HepG2 (cell line): ENCODE data around the gene KIAA0930. TPM values are rescaled to one million over a fixed set of nuclear protein-coding genes. Genes with fewer than 3 reads are reported as not detected.

Experiments
- ATAC-seq: fragments of 200-7000 bp; cut with Tn5 transposase; 3 replicates; pipeline ENCODE4 v1.9.1; 2020; ENCODE audit warnings: mild to moderate bottlenecking, moderate library complexity
- BruUV-seq: library from RNA; stranded (reverse); fragments of 400-500 nt; replicated peaks from 2 replicates; lab custom pipeline; 2021; lab: Mats Ljungman, UMichigan
- CTCF ChIA-PET: fragments of 300-600 bp; formaldehyde crosslinking; extraction: SDS; loops from one replicate; lab custom pipeline; 2021; ENCODE audit warnings: low total read pairs, inconsistent platforms, low intra/inter-chr PET ratio; lab: Yijun Ruan, JAX
- POLR2A ChIA-PET: fragments of 350-600 bp; sonication (Branson Sonifier 250); formaldehyde crosslinking; loops from one replicate; lab custom pipeline; 2020; ENCODE audit warnings: antibody characterized with exemption, inconsistent platforms; lab: Yijun Ruan, JAX
- DNase-seq: peaks from one replicate; pipeline ENCODE4 v3.0.0-alpha.2; 2015; ENCODE audit warnings: low spot score
- FAIRE-seq: peaks from 3 replicates; lab custom pipeline; 2011; peaks lifted over from hg19 to GRCh38; lab: Jason Lieb, UNC
- H2AFZ ChIP-seq: one replicate; pipeline ENCODE4 v1.6.1; 2011; ENCODE audit warnings: low read length, inconsistent platforms
- H3K27ac ChIP-seq: fragments of 300-600 bp; 3 replicates; pipeline ENCODE4 v1.8.0; 2011; ENCODE audit warnings: mixed run types, mild to moderate bottlenecking, mixed read lengths, low read length, inconsistent platforms; ENCODE audit not compliant: insufficient read depth; ENCODE audit errors: extremely low read length
- H3K27me3 ChIP-seq, 2 experiments: fragments of 200-600 bp in 1 of 2; 2 replicates in 1 of 2; 3 replicates in 1 of 2; pipeline versions ENCODE4 v1.6.0 to v1.8.0; 2011; ENCODE audit warnings: low read length in 2 of 2, mild to moderate bottlenecking in 2 of 2, moderate library complexity in 2 of 2, inconsistent platforms in 1 of 2; ENCODE audit not compliant: insufficient read depth in 2 of 2, control insufficient read depth in 1 of 2
- H3K36me3 ChIP-seq, 2 experiments: fragments of 200-600 bp in 1 of 2; replicated peaks in 1 of 2; 2 replicates in 1 of 2; 3 replicates in 1 of 2; pipeline versions ENCODE4 v1.5.1 to v1.8.0; 2011; ENCODE audit warnings: low read length in 2 of 2, inconsistent platforms in 1 of 2; ENCODE audit not compliant: insufficient read depth in 2 of 2, control insufficient read depth in 1 of 2
- H3K4me1 ChIP-seq: 2 replicates; pipeline ENCODE4 v1.5.1; 2012; ENCODE audit warnings: low read length, inconsistent platforms; ENCODE audit not compliant: insufficient read depth
- H3K4me2 ChIP-seq: 2 replicates; pipeline ENCODE4 v1.6.0; 2011; ENCODE audit warnings: low read depth, low read length, inconsistent platforms
- H3K4me3 ChIP-seq, 3 experiments: fragments of 200-600 bp in 1 of 3; sonication (generic), shearing (Covaris generic) in 1 of 3; replicated peaks in 1 of 3; 2 replicates each; pipeline ENCODE4 v1.5.1; 2011 to 2016; ENCODE audit warnings: low read length in 3 of 3, inconsistent platforms in 2 of 3, low read depth in 2 of 3, mild to moderate bottlenecking in 2 of 3, control low read depth in 1 of 3, mixed read lengths in 1 of 3; ENCODE audit not compliant: insufficient read depth in 1 of 3
- H3K79me2 ChIP-seq: one replicate; pipeline ENCODE4 v1.6.1; 2011; ENCODE audit warnings: low read length, inconsistent platforms; ENCODE audit not compliant: insufficient read depth
- H3K9ac ChIP-seq: 2 replicates; pipeline ENCODE4 v1.6.0; 2011; ENCODE audit warnings: mild to moderate bottlenecking, low read depth, low read length, inconsistent platforms; ENCODE audit not compliant: insufficient read depth
- H3K9me3 ChIP-seq: 2 replicates; pipeline ENCODE4 v1.5.1; 2012; ENCODE audit warnings: mild to moderate bottlenecking, low read length
- H4K20me1 ChIP-seq: 2 replicates; pipeline ENCODE4 v1.6.0; 2011; ENCODE audit warnings: inconsistent platforms, mild to moderate bottlenecking, low read length, moderate library complexity; ENCODE audit not compliant: insufficient read depth
- ATF4 ChIP-seq, 2 experiments: fragments of 450-650 bp in 1 of 2; sonication (generic) in 1 of 2; formaldehyde crosslinking; IDR thresholded peaks; 2 replicates each; pipeline versions ENCODE4 v1.5.0 to v1.8.0; 2020 to 2022; ENCODE audit warnings: mild to moderate bottlenecking in 1 of 2, missing genetic modification reagents in 1 of 2
- CREM ChIP-seq, 2 experiments: sonication (generic) in 1 of 2; formaldehyde crosslinking in 1 of 2; IDR thresholded peaks; 2 replicates each; pipeline versions ENCODE4 v1.4.0 to v1.6.1; 2016 to 2020; ENCODE audit warnings: antibody characterized with exemption in 1 of 2, mild to moderate bottlenecking in 1 of 2, missing genetic modification reagents in 1 of 2
- FOXJ3 ChIP-seq: sonication (generic); formaldehyde crosslinking; IDR thresholded peaks from 2 replicates; pipeline ENCODE4 v1.4.0; 2020; ENCODE audit warnings: missing genetic modification reagents, mild to moderate bottlenecking, borderline replicate concordance
- KLF11 ChIP-seq: IDR thresholded peaks from 2 replicates; pipeline ENCODE4 v1.6.1; 2016; ENCODE audit warnings: missing compliant biosample characterization
- NR2F6 ChIP-seq, 2 experiments: IDR thresholded peaks; 2 replicates each; pipeline ENCODE4 v1.6.1; 2016; ENCODE audit warnings: antibody characterized with exemption in 1 of 2, mild to moderate bottlenecking in 1 of 2
- RNF2 ChIP-seq: fragments of 450-650 bp; conservative IDR thresholded peaks from 2 replicates; pipeline ENCODE4 v1.6.1; 2016; ENCODE audit warnings: low read depth
- SALL1 ChIP-seq: sonication (generic); formaldehyde crosslinking; IDR thresholded peaks from 2 replicates; pipeline ENCODE4 v1.8.0; 2022; ENCODE audit warnings: mild to moderate bottlenecking, missing genetic modification reagents
- SMC3 ChIP-seq: IDR thresholded peaks from 2 replicates; pipeline ENCODE4 v1.6.1; 2011; ENCODE audit warnings: low read length, improper control_type of control experiment
- SPEN ChIP-seq: sonication (generic); formaldehyde crosslinking; IDR thresholded peaks from 2 replicates; pipeline ENCODE4 v1.5.1; 2020; ENCODE audit warnings: low read depth, mild to moderate bottlenecking, missing genetic modification reagents
- ZBTB7B ChIP-seq: sonication (generic); formaldehyde crosslinking; IDR thresholded peaks from 2 replicates; pipeline ENCODE4 v1.4.0; 2020; ENCODE audit warnings: missing genetic modification reagents
- ZBTB8A ChIP-seq: sonication (generic); formaldehyde crosslinking; IDR thresholded peaks from 2 replicates; pipeline ENCODE4 v1.4.0; 2020; ENCODE audit warnings: mild to moderate bottlenecking, low read depth, missing genetic modification reagents, borderline replicate concordance
- ZNF354B ChIP-seq: sonication (generic); formaldehyde crosslinking; IDR thresholded peaks from 2 replicates; pipeline ENCODE4 v1.8.0; 2022; ENCODE audit warnings: mild to moderate bottlenecking, missing genetic modification reagents
- ZNF496 ChIP-seq: sonication (generic); formaldehyde crosslinking; IDR thresholded peaks from 2 replicates; pipeline ENCODE4 v1.8.1; 2023; ENCODE audit warnings: mild to moderate bottlenecking, moderate library complexity, missing genetic modification reagents; ENCODE audit not compliant: insufficient replicate concordance
- ZNF674 ChIP-seq: sonication (generic); formaldehyde crosslinking; IDR thresholded peaks from 2 replicates; pipeline ENCODE4 v1.5.0; 2020; ENCODE audit warnings: low read depth, mild to moderate bottlenecking, missing genetic modification reagents
- ZNF784 ChIP-seq: sonication (generic); formaldehyde crosslinking; IDR thresholded peaks from 2 replicates; pipeline ENCODE4 v1.5.1; 2020; ENCODE audit warnings: missing genetic modification reagents, mild to moderate bottlenecking, borderline replicate concordance
- ZSCAN12 ChIP-seq: sonication (generic); formaldehyde crosslinking; IDR thresholded peaks from 2 replicates; pipeline ENCODE4 v1.9.0; 2021; ENCODE audit warnings: mild to moderate bottlenecking, missing genetic modification reagents
- WGBS: methylation state at CpG from one replicate; pipeline ENCODE4 v1.1.6; 2017; ENCODE audit warnings: low lambda C conversion rate; 5-methylcytosine and 5-hydroxymethylcytosine counted together
- in situ Hi-C: cut with HindIII; loops from 2 replicates; pipeline ENCODE4 v1.10.0; 2017; ENCODE audit warnings: low pct_unique_long_range_greater_than_20kb; ENCODE audit not compliant: extremely low pct_ligation_motif_present
- intact Hi-C: fragments of 100-400 bp; cut with micrococcal nuclease; formaldehyde crosslinking; loops from one replicate; pipeline ENCODE4 v1.10.0; 2022; ENCODE audit not compliant: unreplicated experiment
- polyA plus RNA-seq, 8 experiments: library from polyadenylated mRNA; depleted of rRNA in 3 of 8; stranded (reverse) in 7 of 8; unstranded in 1 of 8; fragments of >200 nt; fragmentation: Illumina TruSeq in 4 of 8; extraction: Trizol in 4 of 8; gene quantifications; 2 replicates each; pipeline versions ENCODE4 v1.2.1 to v1.2.3, GENCODE V29; 2011 to 2016; ENCODE audit warnings: low read depth in 4 of 8, missing spikeins in 1 of 8, mixed read lengths in 1 of 8; ENCODE audit not compliant: insufficient read depth in 1 of 8
- total RNA-seq, 5 experiments: library from RNA; depleted of rRNA; stranded (reverse); fragments of >200 nt; fragmentation: Illumina TruSeq; extraction: Trizol; gene quantifications; 2 replicates each; pipeline ENCODE4 v1.2.3, GENCODE V29; 2016; ENCODE audit warnings: low read depth in 1 of 5
- TF ChIP-seq, protein P1 (sequence below): sonication (generic); formaldehyde crosslinking; IDR thresholded peaks from 2 replicates; pipeline ENCODE4 v1.8.0; 2023; ENCODE audit warnings: mild to moderate bottlenecking, missing genetic modification reagents
- TF ChIP-seq, protein P2 (sequence below): sonication (generic); formaldehyde crosslinking; IDR thresholded peaks from 2 replicates; pipeline ENCODE4 v1.4.0; 2020; ENCODE audit warnings: missing genetic modification reagents
- TF ChIP-seq, protein P3 (sequence below): sonication (generic); formaldehyde crosslinking; IDR thresholded peaks from 2 replicates; pipeline ENCODE4 v1.4.0; 2020; ENCODE audit warnings: missing genetic modification reagents, mild to moderate bottlenecking, borderline replicate concordance

KIAA0930 gene
- total and polyA plus RNA-seq, 2 of the 13 experiments (the other 11 are each of a cell fraction or from before 2014, with no cell fraction given), result 27.0 to 38.2 TPM

GRCh38 chr22:45272498-45272897, 31.8 kb upstream of the KIAA0930 start:
- FAIRE-seq, result peak; percentile 12
- Histone ChIP-seq H3K27me3 (no peaks in the 10 kb centered on the region), H3K4me3 (peak overlapping the region in 2 of 3 experiments; percentile 7 to 42; a peak in 3 of 6 replicates), H4K20me1 (no peaks in the 10 kb centered on the region), H3K27ac (peak overlapping the region; percentile 98), H3K9ac (peak overlapping the region; percentile 77), H3K4me2 (peak overlapping the region; percentile 82), H3K9me3 (no peaks in the 10 kb centered on the region), H3K36me3 (no peaks in the 10 kb centered on the region), H3K79me2 (peaks cover 16% of the 10 kb centered on the region), H3K4me1 (peaks cover 77% of the 10 kb centered on the region), H2AFZ (no peak overlapping the region)
- no TSS peak for BruUV-seq
- intact Hi-C loops (no loop called here), in situ Hi-C loops (loop anchor here (5.0 kb wide), 1 partner anchor 35 kb away; the partner anchor contains the start of gene FAM118A)
- 0% methylated on average over 2 of the region's 7 CpGs for WGBS
- ChIA-PET CTCF (no interaction called here), POLR2A (interaction anchor here (0.6 to 4.5 kb wide), 16 partner anchors 8 to 232 kb away, joined by 3 to 73 read pairs (median 8); partner anchors contain the start of genes FAM118A, NUP50 and UPK3A)
- peak; percentile 70 for DNase-seq
- ATAC-seq, result peak; percentile 36
- TF ChIP-seq CREM (IDR thresholded peaks at IDR 0.05), result peak; percentile 30; the same call in 1 of the 2 replicates
- TF ChIP-seq CREM (CRISPR knock-in tag; IDR thresholded peaks at IDR 0.05), result no peak
- TF ChIP-seq ZNF496 (CRISPR knock-in tag), result no peak
- no peak; the same call in 1 of the 2 replicates for TF ChIP-seq ZNF784 (CRISPR knock-in tag)
- TF ChIP-seq, protein P1, sequence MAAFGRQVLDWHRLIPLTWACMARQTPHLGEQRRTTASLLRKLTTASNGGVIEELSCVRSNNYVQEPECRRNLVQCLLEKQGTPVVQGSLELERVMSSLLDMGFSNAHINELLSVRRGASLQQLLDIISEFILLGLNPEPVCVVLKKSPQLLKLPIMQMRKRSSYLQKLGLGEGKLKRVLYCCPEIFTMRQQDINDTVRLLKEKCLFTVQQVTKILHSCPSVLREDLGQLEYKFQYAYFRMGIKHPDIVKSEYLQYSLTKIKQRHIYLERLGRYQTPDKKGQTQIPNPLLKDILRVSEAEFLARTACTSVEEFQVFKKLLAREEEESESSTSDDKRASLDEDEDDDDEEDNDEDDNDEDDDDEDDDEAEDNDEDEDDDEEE (CRISPR knock-in tag), result no peak
- TF ChIP-seq ZNF354B (CRISPR knock-in tag), result no peak
- TF ChIP-seq ZNF674 (CRISPR knock-in tag), result no peak
- TF ChIP-seq, protein P2, sequence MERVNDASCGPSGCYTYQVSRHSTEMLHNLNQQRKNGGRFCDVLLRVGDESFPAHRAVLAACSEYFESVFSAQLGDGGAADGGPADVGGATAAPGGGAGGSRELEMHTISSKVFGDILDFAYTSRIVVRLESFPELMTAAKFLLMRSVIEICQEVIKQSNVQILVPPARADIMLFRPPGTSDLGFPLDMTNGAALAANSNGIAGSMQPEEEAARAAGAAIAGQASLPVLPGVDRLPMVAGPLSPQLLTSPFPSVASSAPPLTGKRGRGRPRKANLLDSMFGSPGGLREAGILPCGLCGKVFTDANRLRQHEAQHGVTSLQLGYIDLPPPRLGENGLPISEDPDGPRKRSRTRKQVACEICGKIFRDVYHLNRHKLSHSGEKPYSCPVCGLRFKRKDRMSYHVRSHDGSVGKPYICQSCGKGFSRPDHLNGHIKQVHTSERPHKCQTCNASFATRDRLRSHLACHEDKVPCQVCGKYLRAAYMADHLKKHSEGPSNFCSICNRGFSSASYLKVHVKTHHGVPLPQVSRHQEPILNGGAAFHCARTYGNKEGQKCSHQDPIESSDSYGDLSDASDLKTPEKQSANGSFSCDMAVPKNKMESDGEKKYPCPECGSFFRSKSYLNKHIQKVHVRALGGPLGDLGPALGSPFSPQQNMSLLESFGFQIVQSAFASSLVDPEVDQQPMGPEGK (CRISPR knock-in tag), result peak; percentile 81
- TF ChIP-seq, protein P3, sequence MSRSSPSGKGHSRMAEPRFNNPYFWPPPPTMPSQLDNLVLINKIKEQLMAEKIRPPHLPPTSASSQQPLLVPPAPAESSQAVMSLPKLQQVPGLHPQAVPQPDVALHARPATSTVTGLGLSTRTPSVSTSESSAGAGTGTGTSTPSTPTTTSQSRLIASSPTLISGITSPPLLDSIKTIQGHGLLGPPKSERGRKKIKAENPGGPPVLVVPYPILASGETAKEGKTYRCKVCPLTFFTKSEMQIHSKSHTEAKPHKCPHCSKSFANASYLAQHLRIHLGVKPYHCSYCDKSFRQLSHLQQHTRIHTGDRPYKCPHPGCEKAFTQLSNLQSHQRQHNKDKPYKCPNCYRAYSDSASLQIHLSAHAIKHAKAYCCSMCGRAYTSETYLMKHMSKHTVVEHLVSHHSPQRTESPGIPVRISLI (CRISPR knock-in tag), result peak; percentile 49
- no peak for TF ChIP-seq NR2F6 (IDR thresholded peaks at IDR 0.05)
- TF ChIP-seq NR2F6 (CRISPR knock-in tag; IDR thresholded peaks at IDR 0.05), result peak; percentile 31; the same call in 1 of the 2 replicates
- TF ChIP-seq KLF11 (CRISPR knock-in tag), result no peak
- peak; percentile 75; the same call in 1 of the 2 replicates for TF ChIP-seq ZBTB7B (CRISPR knock-in tag)
- peak; percentile 78 for TF ChIP-seq SALL1 (CRISPR knock-in tag)
- no peak for TF ChIP-seq SMC3
- no peak for TF ChIP-seq ZBTB8A (CRISPR knock-in tag)
- TF ChIP-seq ZSCAN12 (CRISPR knock-in tag), result no peak
- TF ChIP-seq SPEN, result peak; percentile 57; the same call in 1 of the 2 replicates
- no peak for TF ChIP-seq ATF4 (CRISPR knock-in tag; IDR thresholded peaks at IDR 0.05)
- TF ChIP-seq FOXJ3 (CRISPR knock-in tag), result no peak
- TF ChIP-seq RNF2, result no peak
